Measurements from ENCODE around the gene MMRN1.

MMRN1 gene

DNA sequence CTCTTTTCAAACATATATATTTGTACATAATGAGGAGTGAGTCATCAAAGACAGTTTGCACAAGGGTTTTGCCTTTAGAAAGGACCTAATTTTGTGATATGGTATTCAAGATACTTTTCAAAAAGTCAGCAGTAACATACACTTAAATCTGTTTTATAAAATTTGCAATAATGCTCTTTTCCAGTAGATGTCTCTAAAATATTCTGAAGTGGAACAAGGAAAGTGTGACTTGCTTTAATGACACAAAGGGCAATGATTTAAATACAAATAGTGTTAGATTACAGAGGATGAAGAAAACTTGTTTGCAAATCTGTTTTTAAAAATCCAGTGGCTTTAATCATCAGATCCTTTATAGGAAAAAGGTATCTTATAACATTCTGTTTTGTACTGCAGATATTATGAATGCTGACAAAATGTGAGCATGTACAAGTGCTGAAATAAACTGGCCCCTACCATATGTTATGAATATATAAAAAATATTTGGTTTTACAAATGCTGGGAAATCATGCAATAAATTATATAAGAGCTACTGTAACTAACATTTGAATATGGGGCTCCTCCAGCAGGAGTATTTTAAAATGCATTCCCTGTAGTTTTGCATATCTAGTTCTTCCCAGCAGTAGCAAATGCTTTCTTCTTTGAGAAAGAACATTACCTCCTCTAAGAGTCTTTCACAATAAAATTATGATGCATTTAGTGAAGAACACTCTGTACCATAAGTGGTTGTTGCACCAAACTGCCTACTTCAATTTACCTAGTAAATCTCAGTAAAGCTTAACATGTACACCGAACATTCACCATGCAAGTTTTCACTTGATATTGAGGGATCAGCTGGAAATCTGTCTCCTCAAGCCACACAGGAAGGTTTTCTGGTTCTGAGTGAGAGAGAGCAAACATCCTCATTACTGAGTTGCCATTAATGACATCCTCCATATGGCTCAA is 20.2 kb downstream of the MMRN1 start:
- H3K9me3 ChIP-seq (ENCODE audit: control insufficient read depth in 1 of 2, low read length in 2 of 2) = no peaks in the 10 kb centered on the region
- H3K4me3 ChIP-seq (ENCODE audit: low read depth in 1 of 2, low read length in 2 of 2) = no peak overlapping the region
- H3K27me3 ChIP-seq (ENCODE audit: low read depth, low read length) = no peaks in the 10 kb centered on the region
- H3K36me3 ChIP-seq (ENCODE audit: control insufficient read depth in 1 of 2, insufficient read depth in 2 of 2, low read length in 2 of 2) = no peaks in the 10 kb centered on the region
- H3K27ac ChIP-seq (ENCODE audit: low read length) = no peak overlapping the region
- H3K4me1 ChIP-seq (ENCODE audit: control insufficient read depth in 1 of 2, insufficient read depth in 2 of 2, low read length in 2 of 2) = no peaks in the 10 kb centered on the region

DNA sequence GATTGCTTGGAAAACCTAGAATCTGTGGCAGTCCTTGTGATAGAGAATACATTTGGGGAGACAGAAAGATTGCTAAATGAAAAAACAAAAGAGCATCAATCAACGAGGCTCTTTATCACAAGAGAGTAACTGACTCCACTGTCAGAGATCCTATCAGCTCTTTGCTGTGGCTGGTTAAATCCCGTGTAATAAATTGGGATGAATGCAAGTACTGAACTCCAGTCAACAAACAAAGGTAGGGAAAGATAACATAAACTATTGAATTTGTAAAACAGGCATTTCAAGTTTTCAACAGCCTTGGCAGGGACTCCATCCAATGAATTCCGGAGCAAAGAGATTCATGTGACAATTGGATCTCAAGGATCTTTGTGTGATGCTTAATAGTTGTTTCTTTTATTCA is 21.3 kb downstream of the MMRN1 start:
- no peak overlapping the region for H3K27ac ChIP-seq (ENCODE audit: low read length)
- H3K9me3 ChIP-seq (ENCODE audit: control insufficient read depth in 1 of 2, low read length in 2 of 2) = no peaks in the 10 kb centered on the region
- no peak overlapping the region for H3K4me3 ChIP-seq (ENCODE audit: low read depth in 1 of 2, low read length in 2 of 2)
- H3K36me3 ChIP-seq (ENCODE audit: control insufficient read depth in 1 of 2, insufficient read depth in 2 of 2, low read length in 2 of 2) = no peaks in the 10 kb centered on the region
- no peaks in the 10 kb centered on the region for H3K27me3 ChIP-seq (ENCODE audit: low read depth, low read length)
- no peaks in the 10 kb centered on the region for H3K4me1 ChIP-seq (ENCODE audit: control insufficient read depth in 1 of 2, insufficient read depth in 2 of 2, low read length in 2 of 2)

- Histone ChIP-seq H3K27ac (ENCODE audit: low read length) (no peak overlapping the region), H3K36me3 (ENCODE audit: control insufficient read depth in 1 of 2, insufficient read depth in 2 of 2, low read length in 2 of 2) (no peaks in the 10 kb centered on the region), H3K27me3 (ENCODE audit: low read depth, low read length) (no peaks in the 10 kb centered on the region), H3K9me3 (ENCODE audit: control insufficient read depth in 1 of 2, low read length in 2 of 2) (no peaks in the 10 kb centered on the region), H3K4me1 (ENCODE audit: control insufficient read depth in 1 of 2, insufficient read depth in 2 of 2, low read length in 2 of 2) (no peaks in the 10 kb centered on the region), H3K4me3 (ENCODE audit: low read depth in 1 of 2, low read length in 2 of 2) (no peak overlapping the region)
Measured at GRCh38 chr4:89922848-89923416, 28.3 kb downstream of the MMRN1 start.

DNA sequence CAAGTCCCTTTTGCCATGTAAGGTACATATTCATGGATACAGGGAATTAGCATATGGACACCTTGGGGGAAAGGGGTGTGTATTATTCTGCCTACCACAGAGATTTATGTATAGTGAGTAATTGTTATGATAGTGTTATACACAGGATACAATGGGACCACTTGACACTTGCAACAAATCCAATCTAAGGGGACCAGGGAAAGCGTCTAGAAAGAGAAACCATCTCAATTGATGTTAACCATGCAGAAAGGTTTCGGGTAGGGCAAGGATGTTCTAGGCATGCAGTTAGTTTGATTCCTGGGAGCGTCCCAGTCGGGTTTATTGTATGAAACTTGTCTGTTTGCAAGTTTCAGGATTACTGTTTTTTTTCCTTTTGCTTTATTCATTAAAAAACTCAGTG is 34.2 kb downstream of the MMRN1 start:
- Histone ChIP-seq H3K4me1 (ENCODE audit: control insufficient read depth in 1 of 2, insufficient read depth in 2 of 2, low read length in 2 of 2) (no peaks in the 10 kb centered on the region), H3K4me3 (ENCODE audit: low read depth in 1 of 2, low read length in 2 of 2) (no peak overlapping the region), H3K27me3 (ENCODE audit: low read depth, low read length) (no peaks in the 10 kb centered on the region)

DNA sequence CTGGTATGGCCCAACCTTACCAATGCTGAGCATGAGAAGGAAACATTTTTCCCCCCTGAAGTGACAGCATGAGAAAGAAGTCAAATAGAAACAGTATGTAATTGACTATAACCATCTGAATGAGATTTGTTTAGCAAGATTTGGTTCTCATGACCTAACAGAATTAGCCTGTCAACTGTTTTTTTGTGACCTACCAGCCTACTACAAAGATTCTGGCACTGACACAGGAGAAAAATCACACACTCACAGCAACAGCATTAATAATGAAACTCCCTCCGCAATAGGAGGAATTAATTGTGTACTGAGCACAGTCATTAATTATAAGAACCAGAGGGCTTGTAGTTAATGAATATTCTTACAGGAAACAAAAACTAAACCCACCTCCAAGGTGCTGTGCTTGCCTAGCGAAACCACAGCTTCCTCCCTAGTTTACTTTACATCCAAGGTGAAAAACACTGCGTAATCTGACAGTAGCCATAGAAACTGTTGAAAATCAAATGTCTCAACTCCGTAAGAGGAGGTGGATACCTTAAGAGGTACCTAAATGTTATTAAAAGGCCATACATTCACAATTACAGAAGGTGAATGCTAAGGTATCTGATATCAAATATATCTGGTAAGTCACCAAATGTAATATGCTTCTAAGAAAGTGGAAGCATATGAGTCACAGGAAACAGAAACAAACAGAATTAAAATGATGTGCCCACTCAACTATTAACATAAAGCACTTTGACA is 34.9 kb downstream of the MMRN1 start:
- Histone ChIP-seq H3K4me1 (ENCODE audit: control insufficient read depth in 1 of 2, insufficient read depth in 2 of 2, low read length in 2 of 2) (no peaks in the 10 kb centered on the region), H3K27ac (ENCODE audit: low read length) (no peak overlapping the region), H3K36me3 (ENCODE audit: control insufficient read depth in 1 of 2, insufficient read depth in 2 of 2, low read length in 2 of 2) (no peaks in the 10 kb centered on the region), H3K4me3 (ENCODE audit: low read depth in 1 of 2, low read length in 2 of 2) (no peak overlapping the region), H3K9me3 (ENCODE audit: control insufficient read depth in 1 of 2, low read length in 2 of 2) (peaks cover 0 to 5% of the 10 kb centered on the region in 2 donors), H3K27me3 (ENCODE audit: low read depth, low read length) (no peaks in the 10 kb centered on the region)

More for the DNA sequence above, 34.2 kb downstream of the MMRN1 start:
- H3K9me3 ChIP-seq (ENCODE audit: control insufficient read depth in 1 of 2, low read length in 2 of 2) = peaks cover 0 to 5% of the 10 kb centered on the region in 2 donors
- no peak overlapping the region for H3K27ac ChIP-seq (ENCODE audit: low read length)
- H3K36me3 ChIP-seq (ENCODE audit: control insufficient read depth in 1 of 2, insufficient read depth in 2 of 2, low read length in 2 of 2) = no peaks in the 10 kb centered on the region

DNA sequence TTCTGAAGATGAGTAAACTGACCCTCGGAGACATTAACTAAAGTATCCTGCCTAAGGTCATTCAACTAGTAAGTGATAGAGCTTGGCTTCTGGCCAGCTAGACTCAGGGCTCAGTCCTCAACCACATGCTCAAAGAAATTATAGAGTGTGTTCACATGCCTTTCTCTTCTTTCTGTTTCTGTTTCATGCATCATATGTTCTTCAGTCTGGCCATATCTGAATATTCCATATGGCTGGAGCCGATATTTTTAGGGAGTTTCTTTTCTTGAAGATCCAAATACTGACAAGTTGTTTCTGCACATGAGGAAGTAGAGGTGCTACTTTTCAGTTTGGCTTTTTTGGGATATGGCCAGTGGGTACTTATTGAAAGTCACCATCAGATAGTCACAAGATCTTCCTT is 44.9 kb downstream of the MMRN1 start:
- Histone ChIP-seq H3K4me3 (ENCODE audit: low read depth in 1 of 2, low read length in 2 of 2) (no peak overlapping the region), H3K9me3 (ENCODE audit: control insufficient read depth in 1 of 2, low read length in 2 of 2) (no peaks in the 10 kb centered on the region), H3K4me1 (ENCODE audit: control insufficient read depth in 1 of 2, insufficient read depth in 2 of 2, low read length in 2 of 2) (peaks cover 0 to 4% of the 10 kb centered on the region in 2 donors), H3K27ac (ENCODE audit: low read length) (no peak overlapping the region), H3K27me3 (ENCODE audit: low read depth, low read length) (no peaks in the 10 kb centered on the region), H3K36me3 (ENCODE audit: control insufficient read depth in 1 of 2, insufficient read depth in 2 of 2, low read length in 2 of 2) (no peaks in the 10 kb centered on the region)

GRCh38 chr4:89939994-89940393 is 45.3 kb downstream of the MMRN1 start:
- H3K36me3 ChIP-seq (ENCODE audit: control insufficient read depth in 1 of 2, insufficient read depth in 2 of 2, low read length in 2 of 2) = no peaks in the 10 kb centered on the region
- H3K4me3 ChIP-seq (ENCODE audit: low read depth in 1 of 2, low read length in 2 of 2) = no peak overlapping the region
- H3K4me1 ChIP-seq (ENCODE audit: control insufficient read depth in 1 of 2, insufficient read depth in 2 of 2, low read length in 2 of 2) = peaks cover 0 to 4% of the 10 kb centered on the region in 2 donors
- no peak overlapping the region for H3K27ac ChIP-seq (ENCODE audit: low read length)
- no peaks in the 10 kb centered on the region for H3K9me3 ChIP-seq (ENCODE audit: control insufficient read depth in 1 of 2, low read length in 2 of 2)
- H3K27me3 ChIP-seq (ENCODE audit: low read depth, low read length) = no peaks in the 10 kb centered on the region

DNA sequence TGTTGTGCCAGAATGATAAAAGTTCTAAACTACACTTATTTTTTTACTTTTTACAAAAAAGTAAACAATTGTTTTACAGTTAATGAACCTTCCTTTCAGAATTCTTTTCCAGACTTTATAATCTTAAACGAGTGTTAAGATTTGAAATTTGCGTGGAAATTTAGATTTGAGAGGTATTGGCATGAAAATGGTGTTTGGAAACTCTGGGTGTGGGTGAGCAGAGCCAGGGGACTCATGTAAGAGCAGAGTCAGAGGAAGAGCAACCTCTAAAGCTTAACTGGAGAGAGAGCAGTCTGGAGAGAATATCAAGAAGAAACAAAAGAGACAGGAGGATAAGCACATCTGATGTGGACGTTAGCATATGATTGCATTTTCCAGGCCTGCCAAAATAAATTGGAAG is 48.2 kb downstream of the MMRN1 start:
- H3K36me3 ChIP-seq (ENCODE audit: control insufficient read depth in 1 of 2, insufficient read depth in 2 of 2, low read length in 2 of 2) = no peaks in the 10 kb centered on the region
- H3K4me3 ChIP-seq (ENCODE audit: low read depth in 1 of 2, low read length in 2 of 2) = no peak overlapping the region
- H3K27me3 ChIP-seq (ENCODE audit: low read depth, low read length) = no peaks in the 10 kb centered on the region
- H3K9me3 ChIP-seq (ENCODE audit: control insufficient read depth in 1 of 2, low read length in 2 of 2) = no peaks in the 10 kb centered on the region
- H3K4me1 ChIP-seq (ENCODE audit: control insufficient read depth in 1 of 2, insufficient read depth in 2 of 2, low read length in 2 of 2) = peaks cover 0 to 4% of the 10 kb centered on the region in 2 donors
- H3K27ac ChIP-seq (ENCODE audit: low read length) = no peak overlapping the region

DNA sequence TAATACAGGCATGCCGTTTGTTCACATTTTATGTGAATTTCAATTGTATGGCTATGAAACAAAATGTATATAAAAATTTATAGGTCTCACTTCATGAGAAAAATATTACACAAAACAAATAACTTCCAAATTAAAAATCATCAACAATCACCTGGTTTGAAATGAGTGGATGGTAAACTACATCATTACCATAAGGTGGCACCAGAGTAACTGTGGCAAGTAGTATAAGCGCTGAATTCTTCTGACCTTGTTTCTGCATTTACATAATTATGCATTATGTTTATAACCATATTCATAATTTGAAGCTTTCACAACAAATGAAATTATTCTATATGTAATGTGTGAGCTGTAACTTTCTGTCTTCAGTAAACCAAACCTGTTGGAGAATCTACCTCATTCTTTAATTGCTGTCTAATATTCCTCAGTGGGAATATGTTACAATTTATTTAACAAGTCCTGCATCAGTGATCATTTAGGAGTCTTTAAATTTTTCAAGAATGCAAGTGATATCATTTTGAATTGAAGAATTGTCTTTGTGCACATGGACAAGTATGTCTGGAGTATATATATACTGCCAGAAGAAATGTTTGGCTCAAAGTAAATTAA is 55.2 kb downstream of the MMRN1 start:
- H3K27me3 ChIP-seq (ENCODE audit: low read depth, low read length) = no peaks in the 10 kb centered on the region
- no peak overlapping the region for H3K4me3 ChIP-seq (ENCODE audit: low read depth in 1 of 2, low read length in 2 of 2)
- no peak overlapping the region for H3K27ac ChIP-seq (ENCODE audit: low read length)
- no peaks in the 10 kb centered on the region for H3K9me3 ChIP-seq (ENCODE audit: control insufficient read depth in 1 of 2, low read length in 2 of 2)
- H3K4me1 ChIP-seq (ENCODE audit: control insufficient read depth in 1 of 2, insufficient read depth in 2 of 2, low read length in 2 of 2) = no peaks in the 10 kb centered on the region
- no peaks in the 10 kb centered on the region for H3K36me3 ChIP-seq (ENCODE audit: control insufficient read depth in 1 of 2, insufficient read depth in 2 of 2, low read length in 2 of 2)

DNA sequence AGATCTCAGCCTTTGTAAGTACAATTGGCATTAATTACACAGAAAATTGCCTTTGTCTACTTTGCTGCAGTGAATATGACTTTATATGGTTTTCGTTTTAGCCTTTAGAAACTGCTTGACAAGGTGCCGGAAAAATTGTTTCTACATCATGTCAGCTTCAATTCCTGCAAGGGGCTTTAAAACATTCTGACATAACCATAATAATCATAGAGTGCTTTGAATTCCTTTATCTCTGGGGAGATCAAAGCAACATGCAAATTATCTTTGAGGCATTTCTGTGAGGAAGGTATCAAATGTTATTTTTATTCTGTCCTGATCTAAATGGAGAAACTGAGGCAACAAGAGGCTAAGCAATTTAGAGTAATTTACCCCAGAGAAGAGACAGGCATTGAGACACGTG is 57.8 kb downstream of the MMRN1 start:
- H3K4me3 ChIP-seq (ENCODE audit: low read depth in 1 of 2, low read length in 2 of 2) = no peak overlapping the region
- no peaks in the 10 kb centered on the region for H3K27me3 ChIP-seq (ENCODE audit: low read depth, low read length)
- H3K4me1 ChIP-seq (ENCODE audit: control insufficient read depth in 1 of 2, insufficient read depth in 2 of 2, low read length in 2 of 2) = no peaks in the 10 kb centered on the region
- H3K9me3 ChIP-seq (ENCODE audit: control insufficient read depth in 1 of 2, low read length in 2 of 2) = no peaks in the 10 kb centered on the region
- no peaks in the 10 kb centered on the region for H3K36me3 ChIP-seq (ENCODE audit: control insufficient read depth in 1 of 2, insufficient read depth in 2 of 2, low read length in 2 of 2)
- no peak overlapping the region for H3K27ac ChIP-seq (ENCODE audit: low read length)

Measured in muscle layer of duodenum (tissue), 2 donors.